Neutrophil (primary cell): Measurements from ENCODE around the gene IFT122.

ENCODE experiments used
- H3K27ac ChIP-seq: fragments of 200-600 bp; sonication (generic); 2 replicates; pipeline ENCODE4 v1.5.1; 2016; ENCODE audit warnings: mild to moderate bottlenecking, moderate library complexity
- H3K27me3 ChIP-seq: fragments of 200-600 bp; sonication (generic); 2 replicates; pipeline ENCODE4 v1.6.0; 2016; ENCODE audit warnings: mild to moderate bottlenecking
- H3K36me3 ChIP-seq: fragments of 200-600 bp; sonication (generic); 2 replicates; pipeline ENCODE4 v1.5.1; 2017
- H3K4me1 ChIP-seq, 2 experiments: fragments of 200-600 bp in 1 of 2; sonication (generic) in 1 of 2; 1 replicate in 1 of 2; 2 replicates in 1 of 2; pipeline versions ENCODE4 v1.5.1 to v1.6.1; 2013 to 2016; ENCODE audit warnings: low read depth in 1 of 2, low read length in 1 of 2, mild to moderate bottlenecking in 1 of 2, moderate library complexity in 1 of 2; ENCODE audit not compliant: control insufficient read depth in 1 of 2, insufficient read depth in 1 of 2
- H3K4me3 ChIP-seq, 2 experiments: fragments of 200-600 bp in 1 of 2; sonication (generic) in 1 of 2; 1 replicate in 1 of 2; 2 replicates in 1 of 2; pipeline ENCODE4 v1.5.1; 2013 to 2016; ENCODE audit warnings: low read depth in 1 of 2, low read length in 1 of 2, mild to moderate bottlenecking in 1 of 2, moderate library complexity in 1 of 2
- H3K9me3 ChIP-seq: fragments of 200-600 bp; sonication (generic); 2 replicates; pipeline ENCODE4 v1.5.1; 2016
- TF ChIP-seq, protein P1 (sequence below): fragments of 200-600 bp; sonication (generic); IDR thresholded peaks from 2 replicates; pipeline ENCODE4 v1.5.1; 2016; ENCODE audit warnings: antibody characterized with exemption

The IFT122 gene

DNA sequence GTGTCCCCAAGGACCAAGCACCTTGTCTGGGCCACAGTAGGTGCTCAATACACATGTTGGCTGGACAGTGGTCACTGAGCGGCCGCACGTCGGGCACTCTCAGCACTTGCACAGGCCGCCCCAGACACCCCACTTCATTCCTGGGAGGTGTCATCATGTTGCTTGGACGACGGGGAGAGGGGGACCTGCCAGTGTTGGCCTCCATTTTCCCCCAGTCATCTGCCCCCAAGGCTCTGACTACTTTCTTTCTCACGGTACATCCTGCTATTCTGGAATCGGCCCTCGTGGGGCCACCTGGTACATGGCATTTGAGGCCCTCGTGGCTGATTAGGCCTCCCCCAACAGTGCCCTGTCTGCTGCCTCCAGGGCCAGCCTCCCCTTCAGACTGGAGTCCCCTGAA, 87.2 kb downstream of the IFT122 start:
- TF ChIP-seq, protein P1, sequence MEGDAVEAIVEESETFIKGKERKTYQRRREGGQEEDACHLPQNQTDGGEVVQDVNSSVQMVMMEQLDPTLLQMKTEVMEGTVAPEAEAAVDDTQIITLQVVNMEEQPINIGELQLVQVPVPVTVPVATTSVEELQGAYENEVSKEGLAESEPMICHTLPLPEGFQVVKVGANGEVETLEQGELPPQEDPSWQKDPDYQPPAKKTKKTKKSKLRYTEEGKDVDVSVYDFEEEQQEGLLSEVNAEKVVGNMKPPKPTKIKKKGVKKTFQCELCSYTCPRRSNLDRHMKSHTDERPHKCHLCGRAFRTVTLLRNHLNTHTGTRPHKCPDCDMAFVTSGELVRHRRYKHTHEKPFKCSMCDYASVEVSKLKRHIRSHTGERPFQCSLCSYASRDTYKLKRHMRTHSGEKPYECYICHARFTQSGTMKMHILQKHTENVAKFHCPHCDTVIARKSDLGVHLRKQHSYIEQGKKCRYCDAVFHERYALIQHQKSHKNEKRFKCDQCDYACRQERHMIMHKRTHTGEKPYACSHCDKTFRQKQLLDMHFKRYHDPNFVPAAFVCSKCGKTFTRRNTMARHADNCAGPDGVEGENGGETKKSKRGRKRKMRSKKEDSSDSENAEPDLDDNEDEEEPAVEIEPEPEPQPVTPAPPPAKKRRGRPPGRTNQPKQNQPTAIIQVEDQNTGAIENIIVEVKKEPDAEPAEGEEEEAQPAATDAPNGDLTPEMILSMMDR = no peak
- Histone ChIP-seq H3K9me3 (no peaks in the 10 kb centered on the region), H3K27me3 (no peaks in the 10 kb centered on the region), H3K4me3 (no peak overlapping the region), H3K36me3 (no peaks in the 10 kb centered on the region), H3K27ac (peak overlapping the region; percentile 95), H3K4me1 (peaks cover 21 to 25% of the 10 kb centered on the region in 2 experiments)

DNA sequence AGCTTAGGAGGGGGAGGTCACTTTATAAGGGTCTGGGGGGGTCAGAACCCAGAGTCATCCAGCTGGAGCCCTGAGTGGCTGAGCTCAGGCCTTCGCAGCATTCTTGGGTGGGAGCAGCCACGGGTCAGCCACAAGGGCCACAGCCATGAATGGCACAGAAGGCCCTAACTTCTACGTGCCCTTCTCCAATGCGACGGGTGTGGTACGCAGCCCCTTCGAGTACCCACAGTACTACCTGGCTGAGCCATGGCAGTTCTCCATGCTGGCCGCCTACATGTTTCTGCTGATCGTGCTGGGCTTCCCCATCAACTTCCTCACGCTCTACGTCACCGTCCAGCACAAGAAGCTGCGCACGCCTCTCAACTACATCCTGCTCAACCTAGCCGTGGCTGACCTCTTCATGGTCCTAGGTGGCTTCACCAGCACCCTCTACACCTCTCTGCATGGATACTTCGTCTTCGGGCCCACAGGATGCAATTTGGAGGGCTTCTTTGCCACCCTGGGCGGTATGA, 88.6 kb downstream of the IFT122 start, which contains the start of gene RHO:
Gene RHO (plus strand): TSS at position 51 of the 512 bp plus-strand sequence. CDS start 95 bp downstream, at position 146.
- H3K36me3 ChIP-seq = no peaks in the 10 kb centered on the region
- H3K4me1 ChIP-seq = peaks cover 21 to 25% of the 10 kb centered on the region in 2 experiments
- TF ChIP-seq, protein P1 = no peak
- H3K27me3 ChIP-seq = no peaks in the 10 kb centered on the region
- no peak within 1 kb of the TSS for H3K27ac ChIP-seq
- no peak within 1 kb of the TSS for H3K4me3 ChIP-seq
- no peaks in the 10 kb centered on the region for H3K9me3 ChIP-seq

DNA sequence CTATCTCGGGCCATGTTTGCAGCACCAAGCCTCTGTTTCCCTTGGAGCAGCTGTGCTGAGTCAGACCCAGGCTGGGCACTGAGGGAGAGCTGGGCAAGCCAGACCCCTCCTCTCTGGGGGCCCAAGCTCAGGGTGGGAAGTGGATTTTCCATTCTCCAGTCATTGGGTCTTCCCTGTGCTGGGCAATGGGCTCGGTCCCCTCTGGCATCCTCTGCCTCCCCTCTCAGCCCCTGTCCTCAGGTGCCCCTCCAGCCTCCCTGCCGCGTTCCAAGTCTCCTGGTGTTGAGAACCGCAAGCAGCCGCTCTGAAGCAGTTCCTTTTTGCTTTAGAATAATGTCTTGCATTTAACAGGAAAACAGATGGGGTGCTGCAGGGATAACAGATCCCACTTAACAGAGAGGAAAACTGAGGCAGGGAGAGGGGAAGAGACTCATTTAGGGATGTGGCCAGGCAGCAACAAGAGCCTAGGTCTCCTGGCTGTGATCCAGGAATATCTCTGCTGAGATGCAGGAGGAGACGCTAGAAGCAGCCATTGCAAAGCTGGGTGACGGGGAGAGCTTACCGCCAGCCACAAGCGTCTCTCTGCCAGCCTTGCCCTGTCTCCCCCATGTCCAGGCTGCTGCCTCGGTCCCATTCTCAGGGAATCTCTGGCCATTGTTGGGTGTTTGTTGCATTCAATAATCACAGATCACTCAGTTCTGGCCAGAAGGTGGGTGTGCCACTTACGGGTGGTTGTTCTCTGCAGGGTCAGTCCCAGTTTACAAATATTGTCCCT, 89.6 kb downstream of the IFT122 start:
- H3K4me3 ChIP-seq = no peak overlapping the region
- H3K27ac ChIP-seq = no peak overlapping the region
- H3K36me3 ChIP-seq = no peaks in the 10 kb centered on the region
- peaks cover 21 to 25% of the 10 kb centered on the region in 2 experiments for H3K4me1 ChIP-seq
- H3K27me3 ChIP-seq = no peaks in the 10 kb centered on the region
- H3K9me3 ChIP-seq = no peaks in the 10 kb centered on the region
- TF ChIP-seq, protein P1 = no peak

DNA sequence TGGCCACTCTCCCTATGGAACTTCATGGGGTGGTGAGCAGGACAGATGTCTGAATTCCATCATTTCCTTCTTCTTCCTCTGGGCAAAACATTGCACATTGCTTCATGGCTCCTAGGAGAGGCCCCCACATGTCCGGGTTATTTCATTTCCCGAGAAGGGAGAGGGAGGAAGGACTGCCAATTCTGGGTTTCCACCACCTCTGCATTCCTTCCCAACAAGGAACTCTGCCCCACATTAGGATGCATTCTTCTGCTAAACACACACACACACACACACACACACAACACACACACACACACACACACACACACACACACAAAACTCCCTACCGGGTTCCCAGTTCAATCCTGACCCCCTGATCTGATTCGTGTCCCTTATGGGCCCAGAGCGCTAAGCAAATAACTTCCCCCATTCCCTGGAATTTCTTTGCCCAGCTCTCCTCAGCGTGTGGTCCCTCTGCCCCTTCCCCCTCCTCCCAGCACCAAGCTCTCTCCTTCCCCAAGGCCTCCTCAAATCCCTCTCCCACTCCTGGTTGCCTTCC, 90.3 kb downstream of the IFT122 start:
- Histone ChIP-seq H3K4me1 (peaks cover 18 to 20% of the 10 kb centered on the region in 2 experiments), H3K36me3 (no peaks in the 10 kb centered on the region), H3K4me3 (no peak overlapping the region), H3K27ac (no peak overlapping the region), H3K27me3 (no peaks in the 10 kb centered on the region), H3K9me3 (no peaks in the 10 kb centered on the region)
- TF ChIP-seq, protein P1 = no peak

DNA sequence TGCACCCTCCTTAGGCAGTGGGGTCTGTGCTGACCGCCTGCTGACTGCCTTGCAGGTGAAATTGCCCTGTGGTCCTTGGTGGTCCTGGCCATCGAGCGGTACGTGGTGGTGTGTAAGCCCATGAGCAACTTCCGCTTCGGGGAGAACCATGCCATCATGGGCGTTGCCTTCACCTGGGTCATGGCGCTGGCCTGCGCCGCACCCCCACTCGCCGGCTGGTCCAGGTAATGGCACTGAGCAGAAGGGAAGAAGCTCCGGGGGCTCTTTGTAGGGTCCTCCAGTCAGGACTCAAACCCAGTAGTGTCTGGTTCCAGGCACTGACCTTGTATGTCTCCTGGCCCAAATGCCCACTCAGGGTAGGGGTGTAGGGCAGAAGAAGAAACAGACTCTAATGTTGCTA, 90.8 kb downstream of the IFT122 start:
- Histone ChIP-seq H3K9me3 (no peaks in the 10 kb centered on the region), H3K36me3 (no peaks in the 10 kb centered on the region), H3K27me3 (no peaks in the 10 kb centered on the region), H3K4me1 (peaks cover 13 to 15% of the 10 kb centered on the region in 2 experiments), H3K4me3 (no peak overlapping the region), H3K27ac (no peak overlapping the region)
- TF ChIP-seq, protein P1 = no peak
